NCI-H2081 treated with DMSO at 0.1 percent for 48 hours (cell line): ENCODE measurements around the gene AKAP6.
"Not testable (repeated sequence)": the region's sequence is repeated elsewhere in the genome, so short reads cannot be mapped to it uniquely, and the experiment has no call there.

Source experiments
- DNase-seq: peaks from one replicate; lab custom pipeline; 2025; lab: John Stamatoyannopoulos, UW

The AKAP6 gene

GRCh38 chr14:32536175-32536574 lies 207.1 kb downstream of the AKAP6 start:
- DNase-seq: no peak

GRCh38 chr14:32537166-32537565 lies 208.1 kb downstream of the AKAP6 start:
- no peak for DNase-seq

DNA sequence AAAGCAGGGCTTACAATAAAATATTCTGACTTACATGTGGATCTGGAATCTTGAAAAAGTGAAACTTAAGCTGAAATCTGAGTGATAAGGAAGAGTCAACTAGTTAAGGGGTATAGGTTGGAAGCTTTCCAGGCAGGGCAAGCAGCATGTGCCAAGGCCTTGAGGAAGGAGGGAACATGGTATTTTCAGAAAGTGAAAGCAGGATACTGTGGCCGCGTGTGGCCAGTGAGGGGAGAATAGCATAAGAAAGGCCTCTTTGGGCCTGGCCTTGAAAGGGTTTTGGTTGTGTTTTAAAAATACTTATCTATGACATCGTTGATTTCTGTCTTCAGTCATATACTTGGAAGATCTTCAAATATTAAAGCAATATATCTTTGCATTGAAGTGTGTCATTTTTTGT lies 213.4 kb downstream of the AKAP6 start:
- DNase-seq: no peak

DNA sequence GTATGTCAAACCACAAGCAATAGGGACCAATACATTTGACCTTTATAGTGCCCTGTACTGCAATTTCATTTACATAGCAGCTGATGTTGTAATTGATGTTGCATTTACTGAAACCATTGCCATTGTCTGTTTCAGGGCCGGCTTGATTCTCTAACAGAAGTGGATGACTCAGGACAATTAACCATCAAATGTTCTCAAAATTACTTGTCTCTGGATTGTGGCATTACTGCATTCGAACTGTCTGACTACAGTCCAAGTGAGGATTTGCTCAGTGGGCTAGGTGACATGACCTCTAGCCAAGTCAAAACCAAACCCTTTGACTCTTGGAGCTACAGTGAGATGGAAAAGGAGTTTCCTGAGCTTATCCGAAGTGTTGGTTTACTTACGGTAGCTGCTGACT lies 216.0 kb downstream of the AKAP6 start:
- DNase-seq: no peak

DNA sequence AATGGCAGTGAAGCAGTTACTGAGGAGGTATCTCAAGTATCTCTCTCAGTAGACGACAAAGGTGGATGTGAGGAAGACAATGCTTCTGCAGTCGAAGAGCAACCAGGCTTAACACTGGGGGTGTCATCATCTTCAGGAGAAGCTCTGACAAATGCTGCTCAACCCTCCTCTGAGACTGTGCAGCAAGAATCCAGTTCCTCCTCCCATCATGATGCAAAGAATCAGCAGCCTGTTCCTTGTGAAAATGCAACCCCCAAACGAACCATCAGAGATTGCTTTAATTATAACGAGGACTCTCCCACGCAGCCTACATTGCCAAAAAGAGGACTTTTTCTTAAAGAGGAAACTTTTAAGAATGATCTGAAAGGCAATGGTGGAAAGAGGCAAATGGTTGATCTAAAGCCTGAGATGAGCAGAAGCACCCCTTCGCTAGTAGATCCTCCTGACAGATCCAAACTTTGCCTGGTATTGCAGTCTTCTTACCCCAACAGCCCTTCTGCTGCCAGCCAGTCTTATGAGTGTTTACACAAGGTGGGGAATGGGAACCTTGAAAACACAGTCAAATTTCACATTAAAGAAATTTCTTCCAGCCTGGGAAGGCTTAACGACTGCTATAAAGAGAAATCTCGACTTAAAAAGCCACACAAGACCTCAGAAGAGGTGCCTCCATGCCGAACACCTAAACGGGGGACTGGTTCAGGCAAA lies 216.6 kb downstream of the AKAP6 start:
- DNase-seq: no peak

GRCh38 chr14:32546246-32546645 lies 217.1 kb downstream of the AKAP6 start:
- no peak for DNase-seq

DNA sequence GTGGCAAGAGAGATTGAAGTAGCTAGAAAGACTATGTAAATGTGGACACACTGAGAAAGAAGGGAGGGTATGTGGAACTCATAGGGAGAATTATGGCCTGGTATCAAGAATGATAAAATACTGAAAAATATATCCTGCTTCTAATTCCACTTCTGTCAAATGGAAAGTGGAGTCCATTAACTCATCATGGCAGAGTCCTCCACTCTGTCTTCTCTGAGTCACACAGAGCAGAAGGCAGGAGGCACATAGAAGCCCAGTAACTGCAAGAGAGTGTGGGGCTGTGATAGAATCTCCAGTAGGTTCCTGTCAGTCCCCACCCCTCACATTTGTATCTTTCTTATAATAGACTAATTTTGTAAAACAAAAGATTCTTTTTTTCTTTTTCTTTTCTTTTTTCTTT lies 223.7 kb downstream of the AKAP6 start:
- DNase-seq: no peak

DNA sequence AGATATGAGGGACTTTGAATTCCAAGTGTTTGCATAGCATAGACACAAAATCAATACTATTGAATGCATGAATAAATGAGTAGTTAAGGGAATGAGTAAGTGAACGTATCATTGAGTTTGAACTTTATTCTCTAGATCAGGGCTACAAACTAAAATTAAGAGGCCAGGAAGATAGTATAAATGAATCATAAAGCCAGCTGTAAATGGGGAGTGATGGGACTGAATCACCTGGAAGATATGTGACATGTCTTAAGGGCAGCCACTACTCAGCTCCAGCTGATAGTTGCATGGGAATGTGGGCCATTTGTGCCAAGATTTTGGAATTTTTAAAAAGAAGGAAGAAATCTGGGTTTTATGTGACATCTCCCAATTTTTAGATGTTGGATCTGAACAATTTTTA lies 229.9 kb downstream of the AKAP6 start:
- no peak for DNase-seq

- no peak for DNase-seq
Observed at GRCh38 chr14:32559590-32559989, 230.5 kb downstream of the AKAP6 start.

DNA sequence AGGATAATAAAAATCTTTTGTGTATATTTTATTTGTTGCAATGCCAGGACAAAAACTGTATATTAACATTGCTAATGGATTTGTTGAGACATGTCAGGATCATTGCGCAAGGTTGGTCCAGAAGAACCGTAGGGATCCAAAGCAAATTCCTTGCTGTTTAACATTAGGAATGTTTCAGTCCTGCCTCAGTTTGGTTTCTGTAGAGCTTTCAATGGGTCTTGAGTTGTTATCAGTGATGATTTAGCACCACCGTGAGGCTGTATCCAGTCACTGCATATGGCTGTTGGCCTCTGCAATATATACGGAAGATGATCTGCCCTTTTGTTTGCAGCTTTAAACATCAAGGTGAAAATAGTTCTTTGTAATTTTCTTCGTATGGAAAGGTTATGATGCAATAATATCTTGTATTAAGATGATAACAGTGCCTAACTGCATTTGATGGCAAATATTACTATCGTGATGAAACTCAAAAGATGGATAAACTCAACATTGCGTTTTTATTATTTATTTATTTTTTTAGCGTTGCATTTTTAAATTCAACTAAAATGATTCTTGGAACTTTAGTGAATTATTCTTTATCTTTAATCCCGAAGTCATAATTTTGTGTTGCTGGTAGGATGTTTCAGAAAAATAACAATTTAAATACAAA lies 231.2 kb downstream of the AKAP6 start:
- DNase-seq: peak; percentile 38

GRCh38 chr14:32561520-32561919 lies 232.4 kb downstream of the AKAP6 start:
- DNase-seq: no peak

DNA sequence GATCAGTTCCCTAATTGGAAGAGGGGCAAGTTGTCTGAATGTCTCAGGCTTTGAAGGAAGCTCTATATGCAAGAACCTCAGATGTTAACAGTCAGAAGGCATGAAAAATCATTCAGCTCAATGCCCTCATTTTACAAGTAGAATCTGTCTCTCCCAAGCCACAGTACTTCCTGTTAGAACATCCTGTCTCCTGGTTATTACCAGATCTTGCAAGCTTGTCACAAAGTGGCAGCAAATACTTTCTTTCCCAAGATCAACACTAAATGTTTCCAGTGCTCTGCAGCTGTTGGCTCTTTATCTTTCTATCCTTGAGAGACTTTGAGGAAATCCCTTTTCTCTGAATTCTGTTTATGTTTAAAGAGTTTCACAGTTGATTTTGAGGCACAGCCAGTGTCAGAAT lies 235.5 kb downstream of the AKAP6 start:
- no peak for DNase-seq

- DNase-seq: no peak
Observed at GRCh38 chr14:32565256-32565655, 236.2 kb downstream of the AKAP6 start.

DNA sequence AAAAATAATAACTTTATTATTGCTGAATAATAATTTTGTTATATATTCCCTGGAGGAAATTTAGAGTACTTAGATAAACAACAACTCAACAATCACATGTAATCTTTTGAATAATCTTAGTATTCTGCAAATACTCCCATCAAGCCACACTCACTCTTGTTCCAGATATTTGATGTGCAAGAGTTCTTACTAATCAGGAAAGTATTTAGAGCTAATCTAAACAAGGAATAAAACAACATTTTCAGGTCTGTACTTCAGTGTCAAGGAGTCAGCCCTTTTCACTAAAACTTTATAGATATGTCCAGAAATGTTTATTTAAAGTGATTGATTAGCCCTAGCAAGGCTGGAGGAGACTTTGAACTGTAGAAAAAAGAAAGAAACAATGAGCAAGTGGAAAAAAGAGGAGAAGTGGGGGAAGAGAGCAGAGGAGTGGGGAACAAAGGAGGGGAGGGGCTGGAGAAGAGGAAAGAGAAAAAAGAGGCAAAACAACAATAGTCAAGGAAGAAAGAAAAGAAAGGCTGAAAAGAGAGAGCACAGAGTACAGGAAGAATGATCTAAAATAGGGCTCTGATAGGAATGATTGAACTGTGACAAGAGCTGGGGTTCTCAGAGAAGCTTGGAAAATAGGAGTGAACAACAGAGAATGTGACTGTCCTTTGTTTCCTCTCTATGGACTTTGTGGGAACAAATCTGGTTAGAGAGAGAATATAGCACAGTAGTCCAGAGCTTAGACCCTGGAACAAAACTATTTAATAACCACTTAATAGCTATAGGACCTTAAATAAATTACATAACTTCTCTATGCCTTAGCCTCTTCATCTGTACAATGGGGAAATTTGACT lies 238.7 kb downstream of the AKAP6 start:
- DNase-seq: no peak

DNA sequence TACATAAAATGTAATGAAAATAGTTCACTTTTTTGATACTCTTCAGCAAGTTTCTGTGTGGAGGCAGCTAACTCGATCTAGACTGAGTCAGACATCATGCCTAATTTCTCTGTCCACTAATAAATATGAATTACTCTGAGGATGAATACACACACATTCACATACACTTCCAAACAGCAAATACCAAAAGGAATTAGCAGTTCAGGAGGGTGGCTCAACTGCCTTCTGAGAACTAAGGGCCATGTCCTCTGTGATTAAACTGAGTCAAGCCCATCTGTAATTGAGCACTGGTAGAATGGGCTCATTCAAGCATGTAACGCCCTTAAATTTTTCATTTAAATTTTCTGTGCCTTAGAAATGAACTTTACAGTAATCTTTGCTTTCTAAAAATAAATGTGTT lies 242.5 kb downstream of the AKAP6 start:
- no peak for DNase-seq

GRCh38 chr14:32571995-32572866 lies 243.1 kb downstream of the AKAP6 start:
- no peak for DNase-seq

- no peak for DNase-seq
Observed at GRCh38 chr14:32572867-32573150, 243.7 kb downstream of the AKAP6 start.

DNA sequence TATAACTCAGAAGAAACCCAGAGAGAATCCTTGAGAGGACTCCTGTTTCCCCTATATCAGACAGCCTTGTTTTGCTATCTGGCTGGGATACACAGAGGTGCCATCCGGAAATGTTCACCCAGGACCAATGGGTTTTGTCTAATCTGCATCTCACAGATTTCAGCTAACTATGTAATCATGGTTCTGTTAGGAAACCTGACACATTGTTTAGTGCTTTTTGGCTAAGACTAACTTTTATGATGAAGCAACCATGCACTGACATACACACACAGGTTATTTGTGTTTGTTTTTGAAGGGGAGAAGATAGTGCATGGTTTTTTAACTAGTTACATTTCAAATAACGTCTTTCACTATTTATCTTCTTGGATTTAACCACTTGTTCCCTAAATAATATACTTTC lies 245.2 kb downstream of the AKAP6 start:
- no peak for DNase-seq

GRCh38 chr14:32576088-32576795 lies 247.1 kb downstream of the AKAP6 start:
- no peak for DNase-seq

DNA sequence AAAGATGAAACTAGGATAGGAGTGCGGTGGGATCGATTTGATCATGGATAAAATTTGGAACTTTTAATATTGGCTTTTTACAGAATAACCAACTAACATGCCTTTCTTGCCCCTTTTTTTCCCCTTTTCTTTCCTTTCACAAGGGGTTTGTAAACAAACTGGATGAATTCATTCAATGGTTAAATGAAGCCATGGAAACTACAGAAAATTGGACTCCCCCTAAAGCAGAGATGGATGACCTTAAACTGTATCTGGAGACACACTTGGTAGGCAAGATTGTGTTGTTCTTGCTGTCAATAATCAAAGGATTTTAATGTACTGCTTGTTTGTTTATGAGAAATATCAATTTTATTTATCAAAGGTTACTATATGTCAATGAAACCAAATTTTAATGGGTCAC lies 247.9 kb downstream of the AKAP6 start:
- DNase-seq: no peak

GRCh38 chr14:32578181-32578580 lies 249.1 kb downstream of the AKAP6 start:
- no peak for DNase-seq

DNA sequence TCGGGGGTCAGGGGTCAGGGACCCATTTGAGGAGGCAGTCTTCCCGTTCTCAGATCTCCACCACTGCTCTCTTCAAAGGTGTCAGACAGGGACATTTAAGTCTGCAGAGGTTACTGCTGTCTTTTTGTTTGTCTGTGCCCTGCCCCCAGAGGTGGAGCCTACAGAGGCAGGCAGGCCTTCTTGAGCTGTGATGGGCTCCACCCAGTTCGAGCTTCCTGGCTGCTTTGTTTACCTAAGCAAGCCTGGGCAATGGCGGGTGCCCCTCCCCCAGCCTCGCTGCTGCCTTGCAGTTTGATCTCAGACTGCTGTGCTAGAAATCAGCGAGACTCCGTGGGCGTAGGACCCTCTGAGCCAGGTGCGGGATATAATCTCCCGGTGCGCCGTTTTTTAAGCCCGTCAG lies 254.3 kb downstream of the AKAP6 start:
- not testable (repeated sequence) for DNase-seq
